Gastrocnemius medialis (tissue), 4 donors: Measurements from ENCODE around the gene CASK. TPM values are rescaled to one million over a fixed set of nuclear protein-coding genes. Genes with fewer than 3 reads are reported as not detected.

Source experiments
- ATAC-seq, 2 donors: fragments of 150-250 bp; one replicate each; pipeline ENCODE4 v1.9.1; 2016
- DNase-seq, 2 donors: peaks; one replicate each; pipeline ENCODE4 v3.0.0-alpha.2; 2019
- H3K27ac ChIP-seq, 4 donors: fragments of 200-600 bp; sonication (generic); 1 replicate in 1 of 4; 2 replicates in 3 of 4; pipeline ENCODE4 v1.5.1; 2016 to 2018; ENCODE audit warnings: mild to moderate bottlenecking in 2 of 4, moderate library complexity in 1 of 4
- H3K27me3 ChIP-seq, 3 donors: fragments of 200-600 bp; sonication (generic) in 2 of 3; 1 replicate in 1 of 3; 2 replicates in 2 of 3; pipeline versions ENCODE4 v1.5.1 to v1.6.0; 2016 to 2019; ENCODE audit warnings: mild to moderate bottlenecking in 1 of 3, moderate library complexity in 1 of 3
- H3K36me3 ChIP-seq, 2 donors: fragments of 200-600 bp; sonication (generic) in 1 of 2; one replicate each; pipeline ENCODE4 v1.5.1; 2017 to 2018
- H3K4me1 ChIP-seq, 2 donors: fragments of 200-600 bp; sonication (generic) in 1 of 2; one replicate each; pipeline ENCODE4 v1.5.1; 2016 to 2017; ENCODE audit warnings: mild to moderate bottlenecking in 2 of 2
- H3K4me3 ChIP-seq, 4 donors: fragments of 200-600 bp; sonication (generic) in 3 of 4; 1 replicate in 1 of 4; 2 replicates in 3 of 4; pipeline ENCODE4 v1.5.1; 2016 to 2019; ENCODE audit warnings: mild to moderate bottlenecking in 2 of 4
- H3K9me3 ChIP-seq, 3 donors: fragments of 200-600 bp; sonication (generic) in 2 of 3; 1 replicate in 1 of 3; 2 replicates in 2 of 3; pipeline ENCODE4 v1.5.1; 2016 to 2019
- CTCF ChIP-seq, 5 experiments: fragments of 450-650 bp in 3 of 5; fragments of 200-600 bp in 2 of 5; sonication (generic) in 2 of 5; IDR thresholded peaks in 4 of 5; conservative IDR thresholded peaks in 1 of 5; 1 replicate in 4 of 5; 2 replicates in 1 of 5; pipeline ENCODE4 v1.5.1; 2016 to 2019; ENCODE audit warnings: antibody characterized with exemption in 5 of 5, mild to moderate bottlenecking in 3 of 5, moderate library complexity in 3 of 5
- POLR2A ChIP-seq, 2 donors: fragments of 450-650 bp; IDR thresholded peaks; one replicate each; pipeline ENCODE4 v1.6.1; 2017; ENCODE audit warnings: antibody characterized with exemption in 2 of 2, mild to moderate bottlenecking in 2 of 2, moderate library complexity in 2 of 2
- in situ Hi-C, 4 donors: fragments of 200-750 bp; cut with MboI; loops; one replicate each; pipeline versions ENCODE4 v1.15.0 to v1.8.0; 2017; ENCODE audit warnings: low sequenced_read_pairs in 4 of 4
- intact Hi-C: fragments of 100-400 bp; cut with DNase I; formaldehyde crosslinking; loops from one replicate; pipeline ENCODE4 v1.15.1; 2023; ENCODE audit warnings: low total_unique reads
- total RNA-seq, 4 donors: library from RNA; depleted of rRNA; stranded (reverse); fragments of >200 nt; gene quantifications; one replicate each; pipeline versions ENCODE4 v1.1.0 to v1.2.3, GENCODE V29; 2016

CASK gene
- total RNA-seq, 4 donors from 2014 or later, result 7.3 to 14.3 (median 10.0) TPM

GRCh38 chrX:41474726-41475100 is 448.6 kb downstream of the CASK start:
- Histone ChIP-seq H3K4me3 (no peak overlapping the region), H3K4me1 (peaks cover 0 to 3% of the 10 kb centered on the region in 2 donors), H3K27me3 (no peaks in the 10 kb centered on the region), H3K9me3 (no peaks in the 10 kb centered on the region), H3K27ac (no peak overlapping the region), H3K36me3 (no peaks in the 10 kb centered on the region)
- DNase-seq (no peak), ATAC-seq (no peak)
- no peak for TF ChIP-seq CTCF (IDR thresholded peaks at IDR 0.05 in 4 of 5, conservative IDR thresholded peaks at IDR 0.05 in 1 of 5)
- TF ChIP-seq POLR2A (IDR thresholded peaks at IDR 0.05), result no peak
- intact Hi-C loops (no loop called here), in situ Hi-C loops (no loop called here)

GRCh38 chrX:41473936-41474725 is 449.2 kb downstream of the CASK start:
- no peaks in the 10 kb centered on the region for H3K36me3 ChIP-seq
- H3K27me3 ChIP-seq, result no peaks in the 10 kb centered on the region
- no peaks in the 10 kb centered on the region for H3K9me3 ChIP-seq
- in situ Hi-C loops (no loop called here), intact Hi-C loops (no loop called here)
- ATAC-seq, result no peak
- no peak for DNase-seq
- no peak overlapping the region for H3K4me3 ChIP-seq
- no peak for TF ChIP-seq CTCF (IDR thresholded peaks at IDR 0.05 in 4 of 5, conservative IDR thresholded peaks at IDR 0.05 in 1 of 5)
- no peak for TF ChIP-seq POLR2A (IDR thresholded peaks at IDR 0.05)
- peaks cover under 1 to 9% of the 10 kb centered on the region in 2 donors for H3K4me1 ChIP-seq
- H3K27ac ChIP-seq, result no peak overlapping the region

GRCh38 chrX:41472231-41472815 is 451.0 kb downstream of the CASK start:
- Histone ChIP-seq H3K4me1 (peaks cover 6 to 14% of the 10 kb centered on the region in 2 donors), H3K9me3 (no peaks in the 10 kb centered on the region), H3K27me3 (no peaks in the 10 kb centered on the region), H3K27ac (no peak overlapping the region), H3K36me3 (no peaks in the 10 kb centered on the region), H3K4me3 (no peak overlapping the region)
- TF ChIP-seq CTCF (IDR thresholded peaks at IDR 0.05 in 4 of 5, conservative IDR thresholded peaks at IDR 0.05 in 1 of 5), result no peak
- TF ChIP-seq POLR2A (IDR thresholded peaks at IDR 0.05), result no peak
- in situ Hi-C loops (no loop called here), intact Hi-C loops (no loop called here)
- no peak for ATAC-seq
- no peak for DNase-seq

- in situ Hi-C loops, result no loop called here
- H3K9me3 ChIP-seq, result no peaks in the 10 kb centered on the region
- TF ChIP-seq CTCF (IDR thresholded peaks at IDR 0.05 in 4 of 5, conservative IDR thresholded peaks at IDR 0.05 in 1 of 5) (no peak), POLR2A (IDR thresholded peaks at IDR 0.05) (no peak)
- DNase-seq (no peak), ATAC-seq (no peak)
- no peaks in the 10 kb centered on the region for H3K36me3 ChIP-seq
- no peak overlapping the region for H3K27ac ChIP-seq
- no peaks in the 10 kb centered on the region for H3K27me3 ChIP-seq
- H3K4me1 ChIP-seq, result peaks cover 6 to 14% of the 10 kb centered on the region in 2 donors
- intact Hi-C loops, result no loop called here
- no peak overlapping the region for H3K4me3 ChIP-seq
Measured at GRCh38 chrX:41471786-41472185, 451.6 kb downstream of the CASK start.
